K562 (cell line): Measurements from ENCODE around the gene COP1. TPM values are rescaled to one million over a fixed set of nuclear protein-coding genes. Genes with fewer than 3 reads are reported as not detected.
A peak's percentile ranks its signal among the peaks of the same experiment; 100 is the strongest.

Experiments
- ATF7 ChIP-seq: fragments of 450-650 bp; IDR thresholded peaks from 2 replicates; pipeline ENCODE4 v1.7.1; 2014; ENCODE audit warnings: mild to moderate bottlenecking, moderate library complexity
- HDAC1 ChIP-seq, 2 experiments: fragments of 450-650 bp; IDR thresholded peaks; 2 replicates each; pipeline ENCODE4 v1.6.1; 2016 to 2017; ENCODE audit warnings: inconsistent platforms in 1 of 2, mild to moderate bottlenecking in 1 of 2, moderate library complexity in 1 of 2
- MCM3 ChIP-seq: fragments of 450-650 bp; IDR thresholded peaks from 2 replicates; pipeline ENCODE4 v1.6.1; 2016
- NEUROD1 ChIP-seq: fragments of 150-350 bp; IDR thresholded peaks from 2 replicates; pipeline ENCODE4 v1.6.1; 2014; ENCODE audit warnings: borderline replicate concordance, low read length, low read depth; ENCODE audit not compliant: partially characterized antibody
- NR2C1 ChIP-seq, 2 experiments: fragments of 450-650 bp; IDR thresholded peaks; 2 replicates each; pipeline ENCODE4 v1.6.1; 2017; ENCODE audit warnings: mild to moderate bottlenecking in 2 of 2, antibody characterized with exemption in 1 of 2, inconsistent platforms in 1 of 2, missing compliant biosample characterization in 1 of 2, missing genetic modification characterization in 1 of 2
- PHF8 ChIP-seq: fragments of 200-600 bp; sonication (generic); IDR thresholded peaks from 2 replicates; pipeline ENCODE4 v1.6.1; 2012; ENCODE audit warnings: mixed run types, mild to moderate bottlenecking, inconsistent platforms, low read length, moderate library complexity, borderline replicate concordance
- PURB ChIP-seq: sonication (generic); formaldehyde crosslinking; IDR thresholded peaks from 2 replicates; pipeline ENCODE4 v1.9.0; 2021; ENCODE audit warnings: low read depth, mild to moderate bottlenecking, missing genetic modification reagents
- SNRNP70 ChIP-seq: fragments of 200-400 bp; formaldehyde crosslinking; optimal IDR thresholded peaks from 2 replicates; pipeline ENCODE3; 2017; ENCODE audit warnings: low read depth, low read length
- TCF7L2 ChIP-seq: fragments of 150-350 bp; IDR thresholded peaks from 2 replicates; pipeline ENCODE4 v1.6.1; 2016; ENCODE audit warnings: low read depth, mild to moderate bottlenecking, low read length, moderate library complexity
- ZBTB17 ChIP-seq: fragments of 450-650 bp; formaldehyde crosslinking; IDR thresholded peaks from 2 replicates; pipeline ENCODE4 v1.4.0; 2020; ENCODE audit warnings: mild to moderate bottlenecking
- ZNF12 ChIP-seq: sonication (generic); formaldehyde crosslinking; IDR thresholded peaks from 2 replicates; pipeline ENCODE4 v1.4.0; 2020; ENCODE audit warnings: mild to moderate bottlenecking, missing genetic modification reagents
- polyA plus RNA-seq, 8 experiments: library from polyadenylated mRNA; depleted of rRNA in 4 of 8; stranded (reverse) in 5 of 8; unstranded in 3 of 8; fragments of >200 nt; fragmentation: Nextera tagmentation in 2 of 8; fragmentation: Illumina TruSeq in 1 of 8; extraction: Ambion mirVana in 2 of 8; extraction: Trizol in 1 of 8; gene quantifications; 2 replicates each; pipeline versions ENCODE4 v1.2.1 to v1.2.3, GENCODE V29; 2011 to 2014; ENCODE audit warnings: inconsistent platforms in 1 of 8, missing spikeins in 1 of 8
- total RNA-seq, 7 experiments: library from RNA; depleted of rRNA in 6 of 7; stranded (reverse); fragments of >200 nt in 6 of 7; fragmentation: Illumina TruSeq in 2 of 7; extraction: Trizol in 2 of 7; gene quantifications; 2 replicates each; pipeline versions ENCODE4 v1.2.1 to v1.2.3, GENCODE V29; 2011 to 2021; ENCODE audit warnings: low replicate concordance in 1 of 7
- TF ChIP-seq, protein P1 (sequence below): fragments of 200-600 bp; sonication (generic); IDR thresholded peaks from one replicate; pipeline ENCODE4 v1.6.1; 2012; ENCODE audit warnings: mild to moderate bottlenecking, low read depth, low read length, inconsistent platforms
- TF ChIP-seq, protein P2 (sequence below): fragments of 450-650 bp; IDR thresholded peaks from 2 replicates; pipeline ENCODE4 v1.6.1; 2017; ENCODE audit warnings: mild to moderate bottlenecking, moderate library complexity

The COP1 gene
- total and polyA plus RNA-seq, 9 of the 15 experiments (the other 6 are each of a cell fraction or from before 2014, with no cell fraction given): 25.8 to 77.7 (median 58.6) TPM

DNA sequence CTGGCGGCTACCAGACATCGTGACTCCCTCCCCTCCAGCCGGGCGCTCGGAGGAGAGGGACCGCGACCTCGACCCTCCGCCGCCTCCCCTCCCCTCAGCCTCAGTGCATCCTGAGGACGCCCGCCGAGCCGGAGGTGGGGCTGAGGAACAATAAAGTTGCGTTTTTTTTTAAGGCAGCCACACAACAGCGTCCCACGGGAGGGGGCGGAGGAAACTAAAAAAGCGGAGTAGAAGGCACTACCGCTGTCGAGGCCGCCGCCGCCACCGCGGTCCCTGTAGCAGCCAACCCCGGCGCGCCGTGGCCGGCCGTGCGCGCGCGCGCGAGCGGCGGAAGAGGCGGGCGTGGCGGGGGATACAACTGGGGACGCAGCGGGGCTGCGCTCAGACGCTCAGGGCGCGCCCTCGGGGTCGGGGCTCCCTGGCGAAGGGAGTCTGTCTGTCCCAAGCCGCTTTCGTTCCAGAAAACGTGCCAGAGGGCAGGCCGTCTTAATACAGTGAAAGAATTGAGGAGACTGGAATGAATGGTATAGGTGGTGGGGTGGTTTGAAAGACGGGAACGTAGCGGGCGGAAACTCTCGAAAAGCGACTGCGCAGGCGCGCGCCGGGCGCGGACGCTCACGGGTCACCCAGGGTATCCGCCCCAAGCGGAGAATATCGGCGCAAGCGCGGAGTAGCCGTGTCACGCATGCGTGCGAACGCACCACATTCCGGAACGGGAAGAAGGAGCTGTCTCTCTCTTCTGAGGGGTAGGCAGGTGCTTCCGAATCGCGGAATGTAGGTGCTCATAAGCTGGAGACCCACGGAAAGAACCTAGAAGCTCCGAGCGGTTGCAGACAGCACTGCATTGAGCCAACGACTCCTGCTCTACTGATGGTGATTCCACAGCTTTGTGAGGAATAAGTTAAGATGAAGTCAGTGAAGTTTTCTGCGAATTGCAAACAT is at the start of gene COP1 (continued):
- TF ChIP-seq, protein P1, sequence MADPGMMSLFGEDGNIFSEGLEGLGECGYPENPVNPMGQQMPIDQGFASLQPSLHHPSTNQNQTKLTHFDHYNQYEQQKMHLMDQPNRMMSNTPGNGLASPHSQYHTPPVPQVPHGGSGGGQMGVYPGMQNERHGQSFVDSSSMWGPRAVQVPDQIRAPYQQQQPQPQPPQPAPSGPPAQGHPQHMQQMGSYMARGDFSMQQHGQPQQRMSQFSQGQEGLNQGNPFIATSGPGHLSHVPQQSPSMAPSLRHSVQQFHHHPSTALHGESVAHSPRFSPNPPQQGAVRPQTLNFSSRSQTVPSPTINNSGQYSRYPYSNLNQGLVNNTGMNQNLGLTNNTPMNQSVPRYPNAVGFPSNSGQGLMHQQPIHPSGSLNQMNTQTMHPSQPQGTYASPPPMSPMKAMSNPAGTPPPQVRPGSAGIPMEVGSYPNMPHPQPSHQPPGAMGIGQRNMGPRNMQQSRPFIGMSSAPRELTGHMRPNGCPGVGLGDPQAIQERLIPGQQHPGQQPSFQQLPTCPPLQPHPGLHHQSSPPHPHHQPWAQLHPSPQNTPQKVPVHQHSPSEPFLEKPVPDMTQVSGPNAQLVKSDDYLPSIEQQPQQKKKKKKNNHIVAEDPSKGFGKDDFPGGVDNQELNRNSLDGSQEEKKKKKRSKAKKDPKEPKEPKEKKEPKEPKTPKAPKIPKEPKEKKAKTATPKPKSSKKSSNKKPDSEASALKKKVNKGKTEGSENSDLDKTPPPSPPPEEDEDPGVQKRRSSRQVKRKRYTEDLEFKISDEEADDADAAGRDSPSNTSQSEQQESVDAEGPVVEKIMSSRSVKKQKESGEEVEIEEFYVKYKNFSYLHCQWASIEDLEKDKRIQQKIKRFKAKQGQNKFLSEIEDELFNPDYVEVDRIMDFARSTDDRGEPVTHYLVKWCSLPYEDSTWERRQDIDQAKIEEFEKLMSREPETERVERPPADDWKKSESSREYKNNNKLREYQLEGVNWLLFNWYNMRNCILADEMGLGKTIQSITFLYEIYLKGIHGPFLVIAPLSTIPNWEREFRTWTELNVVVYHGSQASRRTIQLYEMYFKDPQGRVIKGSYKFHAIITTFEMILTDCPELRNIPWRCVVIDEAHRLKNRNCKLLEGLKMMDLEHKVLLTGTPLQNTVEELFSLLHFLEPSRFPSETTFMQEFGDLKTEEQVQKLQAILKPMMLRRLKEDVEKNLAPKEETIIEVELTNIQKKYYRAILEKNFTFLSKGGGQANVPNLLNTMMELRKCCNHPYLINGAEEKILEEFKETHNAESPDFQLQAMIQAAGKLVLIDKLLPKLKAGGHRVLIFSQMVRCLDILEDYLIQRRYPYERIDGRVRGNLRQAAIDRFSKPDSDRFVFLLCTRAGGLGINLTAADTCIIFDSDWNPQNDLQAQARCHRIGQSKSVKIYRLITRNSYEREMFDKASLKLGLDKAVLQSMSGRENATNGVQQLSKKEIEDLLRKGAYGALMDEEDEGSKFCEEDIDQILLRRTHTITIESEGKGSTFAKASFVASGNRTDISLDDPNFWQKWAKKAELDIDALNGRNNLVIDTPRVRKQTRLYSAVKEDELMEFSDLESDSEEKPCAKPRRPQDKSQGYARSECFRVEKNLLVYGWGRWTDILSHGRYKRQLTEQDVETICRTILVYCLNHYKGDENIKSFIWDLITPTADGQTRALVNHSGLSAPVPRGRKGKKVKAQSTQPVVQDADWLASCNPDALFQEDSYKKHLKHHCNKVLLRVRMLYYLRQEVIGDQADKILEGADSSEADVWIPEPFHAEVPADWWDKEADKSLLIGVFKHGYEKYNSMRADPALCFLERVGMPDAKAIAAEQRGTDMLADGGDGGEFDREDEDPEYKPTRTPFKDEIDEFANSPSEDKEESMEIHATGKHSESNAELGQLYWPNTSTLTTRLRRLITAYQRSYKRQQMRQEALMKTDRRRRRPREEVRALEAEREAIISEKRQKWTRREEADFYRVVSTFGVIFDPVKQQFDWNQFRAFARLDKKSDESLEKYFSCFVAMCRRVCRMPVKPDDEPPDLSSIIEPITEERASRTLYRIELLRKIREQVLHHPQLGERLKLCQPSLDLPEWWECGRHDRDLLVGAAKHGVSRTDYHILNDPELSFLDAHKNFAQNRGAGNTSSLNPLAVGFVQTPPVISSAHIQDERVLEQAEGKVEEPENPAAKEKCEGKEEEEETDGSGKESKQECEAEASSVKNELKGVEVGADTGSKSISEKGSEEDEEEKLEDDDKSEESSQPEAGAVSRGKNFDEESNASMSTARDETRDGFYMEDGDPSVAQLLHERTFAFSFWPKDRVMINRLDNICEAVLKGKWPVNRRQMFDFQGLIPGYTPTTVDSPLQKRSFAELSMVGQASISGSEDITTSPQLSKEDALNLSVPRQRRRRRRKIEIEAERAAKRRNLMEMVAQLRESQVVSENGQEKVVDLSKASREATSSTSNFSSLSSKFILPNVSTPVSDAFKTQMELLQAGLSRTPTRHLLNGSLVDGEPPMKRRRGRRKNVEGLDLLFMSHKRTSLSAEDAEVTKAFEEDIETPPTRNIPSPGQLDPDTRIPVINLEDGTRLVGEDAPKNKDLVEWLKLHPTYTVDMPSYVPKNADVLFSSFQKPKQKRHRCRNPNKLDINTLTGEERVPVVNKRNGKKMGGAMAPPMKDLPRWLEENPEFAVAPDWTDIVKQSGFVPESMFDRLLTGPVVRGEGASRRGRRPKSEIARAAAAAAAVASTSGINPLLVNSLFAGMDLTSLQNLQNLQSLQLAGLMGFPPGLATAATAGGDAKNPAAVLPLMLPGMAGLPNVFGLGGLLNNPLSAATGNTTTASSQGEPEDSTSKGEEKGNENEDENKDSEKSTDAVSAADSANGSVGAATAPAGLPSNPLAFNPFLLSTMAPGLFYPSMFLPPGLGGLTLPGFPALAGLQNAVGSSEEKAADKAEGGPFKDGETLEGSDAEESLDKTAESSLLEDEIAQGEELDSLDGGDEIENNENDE: no peak
- TF ChIP-seq TCF7L2 (no peak), PHF8 (peak; percentile 93), ZBTB17 (0 out of 2 replicates have a peak, but pooled peaks have one; percentile 39), SNRNP70 (no peak), ATF7 (peak; percentile 74; the same call in 1 of the 2 replicates), NEUROD1 (no peak), HDAC1 (IDR thresholded peaks at IDR 0.05) (peak in 1 of 2 experiments; percentile 89; a peak in 2 of 4 replicates), PURB (CRISPR knock-in tag) (no peak), MCM3 (no peak), ZNF12 (CRISPR knock-in tag) (0 out of 2 replicates have a peak, but pooled peaks have one; percentile 39), NR2C1 (IDR thresholded peaks at IDR 0.05) (no peak), NR2C1 (tag; IDR thresholded peaks at IDR 0.05) (peak; percentile 22; the same call in 1 of the 2 replicates)
- TF ChIP-seq, protein P2, sequence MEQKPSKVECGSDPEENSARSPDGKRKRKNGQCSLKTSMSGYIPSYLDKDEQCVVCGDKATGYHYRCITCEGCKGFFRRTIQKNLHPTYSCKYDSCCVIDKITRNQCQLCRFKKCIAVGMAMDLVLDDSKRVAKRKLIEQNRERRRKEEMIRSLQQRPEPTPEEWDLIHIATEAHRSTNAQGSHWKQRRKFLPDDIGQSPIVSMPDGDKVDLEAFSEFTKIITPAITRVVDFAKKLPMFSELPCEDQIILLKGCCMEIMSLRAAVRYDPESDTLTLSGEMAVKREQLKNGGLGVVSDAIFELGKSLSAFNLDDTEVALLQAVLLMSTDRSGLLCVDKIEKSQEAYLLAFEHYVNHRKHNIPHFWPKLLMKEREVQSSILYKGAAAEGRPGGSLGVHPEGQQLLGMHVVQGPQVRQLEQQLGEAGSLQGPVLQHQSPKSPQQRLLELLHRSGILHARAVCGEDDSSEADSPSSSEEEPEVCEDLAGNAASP: no peak
